Kidney epithelial cell (primary cell): Measurements from ENCODE around the gene TPCN2. TPM values are rescaled to one million over a fixed set of nuclear protein-coding genes. Genes with fewer than 3 reads are reported as not detected.

ENCODE experiments used
- DNase-seq: peaks from one replicate; pipeline ENCODE4 v3.0.0-alpha.2; 2010; ENCODE audit warnings: low read depth
- H3K27me3 ChIP-seq: 2 replicates; pipeline ENCODE4 v1.6.0; 2011; ENCODE audit warnings: low read length; ENCODE audit not compliant: control insufficient read depth, insufficient read depth
- H3K36me3 ChIP-seq: 2 replicates; pipeline ENCODE4 v1.5.1; 2011; ENCODE audit warnings: low read length; ENCODE audit not compliant: control insufficient read depth, insufficient read depth
- H3K4me3 ChIP-seq: 2 replicates; pipeline ENCODE4 v1.5.1; 2011; ENCODE audit warnings: low read depth, mild to moderate bottlenecking, control low read depth, low read length
- total RNA-seq: library from RNA; depleted of rRNA; stranded (reverse); fragments of >200 nt; gene quantifications from 2 replicates; pipeline ENCODE4 v1.2.3, GENCODE V29; 2015
- TF ChIP-seq, protein P1 (sequence below): IDR thresholded peaks from 2 replicates; pipeline ENCODE4 v1.5.1; 2011; ENCODE audit warnings: mild to moderate bottlenecking, moderate library complexity, low read length, control low read depth, inconsistent platforms; ENCODE audit not compliant: insufficient read depth, poor library complexity, severe bottlenecking

TPCN2 gene
- total RNA-seq, 1 donor from 2014 or later: 8.9 TPM

- Histone ChIP-seq H3K27me3 (no peaks in the 10 kb centered on the region), H3K36me3 (peaks cover 5% of the 10 kb centered on the region), H3K4me3 (no peak overlapping the region)
- no peak for DNase-seq
- TF ChIP-seq, protein P1, sequence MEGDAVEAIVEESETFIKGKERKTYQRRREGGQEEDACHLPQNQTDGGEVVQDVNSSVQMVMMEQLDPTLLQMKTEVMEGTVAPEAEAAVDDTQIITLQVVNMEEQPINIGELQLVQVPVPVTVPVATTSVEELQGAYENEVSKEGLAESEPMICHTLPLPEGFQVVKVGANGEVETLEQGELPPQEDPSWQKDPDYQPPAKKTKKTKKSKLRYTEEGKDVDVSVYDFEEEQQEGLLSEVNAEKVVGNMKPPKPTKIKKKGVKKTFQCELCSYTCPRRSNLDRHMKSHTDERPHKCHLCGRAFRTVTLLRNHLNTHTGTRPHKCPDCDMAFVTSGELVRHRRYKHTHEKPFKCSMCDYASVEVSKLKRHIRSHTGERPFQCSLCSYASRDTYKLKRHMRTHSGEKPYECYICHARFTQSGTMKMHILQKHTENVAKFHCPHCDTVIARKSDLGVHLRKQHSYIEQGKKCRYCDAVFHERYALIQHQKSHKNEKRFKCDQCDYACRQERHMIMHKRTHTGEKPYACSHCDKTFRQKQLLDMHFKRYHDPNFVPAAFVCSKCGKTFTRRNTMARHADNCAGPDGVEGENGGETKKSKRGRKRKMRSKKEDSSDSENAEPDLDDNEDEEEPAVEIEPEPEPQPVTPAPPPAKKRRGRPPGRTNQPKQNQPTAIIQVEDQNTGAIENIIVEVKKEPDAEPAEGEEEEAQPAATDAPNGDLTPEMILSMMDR: no peak
Observed at GRCh38 chr11:69059985-69060384, 11.3 kb downstream of the TPCN2 start.

DNA sequence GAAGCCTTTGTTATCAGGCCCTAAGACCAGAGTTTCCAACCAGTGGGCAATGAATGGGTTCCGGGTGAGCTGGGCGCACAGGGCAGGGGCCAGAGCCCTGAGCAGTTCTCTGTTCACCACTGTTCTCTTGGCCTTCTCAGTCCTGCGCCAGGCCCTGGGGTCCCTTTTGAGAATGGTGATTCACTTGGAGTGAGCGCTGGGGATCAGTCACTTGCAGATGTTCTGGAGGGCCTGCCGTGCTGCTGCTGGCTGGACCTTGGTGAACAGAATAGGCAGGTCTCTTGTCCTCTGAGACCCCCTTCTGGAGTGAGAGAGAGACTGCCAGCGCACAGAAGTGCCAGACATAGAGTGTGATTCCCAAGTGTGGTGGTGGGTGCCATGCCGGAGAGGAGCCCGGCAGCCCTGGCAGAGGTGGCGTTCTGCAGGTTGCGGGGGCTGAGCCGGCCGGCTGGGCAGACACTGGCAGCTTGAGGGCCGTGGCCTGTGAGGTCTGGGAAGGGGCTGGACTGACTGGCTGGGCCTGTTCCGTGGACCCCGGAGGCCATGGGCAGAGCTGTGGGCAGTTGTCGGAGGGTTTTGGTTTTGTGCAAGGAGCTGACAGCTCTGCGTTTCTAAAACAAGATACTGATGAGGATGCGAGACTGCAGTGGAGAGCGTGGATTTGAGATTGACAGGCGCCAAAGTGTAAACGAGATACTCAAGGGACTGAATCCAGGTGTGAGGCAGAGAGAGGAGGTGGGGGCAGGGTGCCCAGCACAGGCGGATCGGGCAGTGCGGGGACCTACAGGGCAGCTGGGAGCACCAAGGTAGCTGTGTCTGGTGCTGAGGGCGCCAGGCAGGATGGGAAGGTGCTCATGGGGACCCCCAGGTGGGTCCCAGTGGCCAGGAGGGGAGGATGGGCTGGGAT is 12.3 kb downstream of the TPCN2 start:
- peaks cover 5% of the 10 kb centered on the region for H3K36me3 ChIP-seq
- TF ChIP-seq, protein P1: no peak
- no peak overlapping the region for H3K4me3 ChIP-seq

DNA sequence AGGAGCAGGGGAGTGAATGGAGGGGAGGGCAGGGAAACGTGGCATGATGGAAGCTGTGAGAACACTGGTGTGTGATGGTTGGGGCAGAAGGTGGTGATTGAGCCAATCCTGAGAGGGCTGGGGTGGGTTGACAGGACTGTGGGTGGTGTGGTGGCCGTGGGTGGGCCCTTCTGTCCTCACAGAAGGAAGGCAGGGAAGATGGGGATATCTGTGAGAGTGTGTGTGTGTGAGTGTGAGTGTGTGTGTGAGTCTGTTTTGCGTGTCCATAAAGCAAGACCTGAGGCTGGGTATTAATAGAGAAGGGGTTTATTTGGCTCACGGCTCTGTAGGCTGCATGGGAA is 13.0 kb downstream of the TPCN2 start:
- no peak for DNase-seq
- TF ChIP-seq, protein P1: no peak
- Histone ChIP-seq H3K4me3 (no peak overlapping the region), H3K36me3 (peaks cover 5% of the 10 kb centered on the region), H3K27me3 (no peaks in the 10 kb centered on the region)

More for the DNA sequence above, 12.3 kb downstream of the TPCN2 start:
- no peaks in the 10 kb centered on the region for H3K27me3 ChIP-seq
- no peak for DNase-seq

GRCh38 chr11:69062169-69062855 is 13.6 kb downstream of the TPCN2 start:
- TF ChIP-seq, protein P1: no peak
- Histone ChIP-seq H3K36me3 (peaks cover 5% of the 10 kb centered on the region), H3K4me3 (no peak overlapping the region), H3K27me3 (no peaks in the 10 kb centered on the region)
- no peak for DNase-seq

- Histone ChIP-seq H3K27me3 (no peaks in the 10 kb centered on the region), H3K36me3 (peaks cover 3% of the 10 kb centered on the region), H3K4me3 (no peak overlapping the region)
- DNase-seq: no peak
- TF ChIP-seq, protein P1: no peak
Observed at GRCh38 chr11:69062873-69063651, 14.3 kb downstream of the TPCN2 start.
